Psoas muscle (tissue), 8 donors: Measurements from ENCODE around the gene SSH2. TPM values are rescaled to one million over a fixed set of nuclear protein-coding genes. Genes with fewer than 3 reads are reported as not detected.
A peak's percentile ranks its signal among the peaks of the same experiment; 100 is the strongest.

ENCODE experiments used
- ATAC-seq, 4 donors: fragments of 200-7000 bp; cut with Tn5 transposase; one replicate each; pipeline ENCODE4 v1.9.1; 2020; ENCODE audit warnings: moderate library complexity in 3 of 4, mild to moderate bottlenecking in 2 of 4
- DNase-seq, 2 donors: peaks; one replicate each; pipeline ENCODE4 v3.0.0-alpha.2; 2020
- H3K27ac ChIP-seq: fragments of 200-600 bp; one replicate; pipeline ENCODE4 v1.8.0; 2022
- H3K27me3 ChIP-seq, 3 donors: fragments of 200-600 bp in 1 of 3; one replicate each; pipeline versions ENCODE4 v1.6.1 to v1.8.0; 2013 to 2022; ENCODE audit warnings: low read length in 2 of 3, mild to moderate bottlenecking in 2 of 3, moderate library complexity in 1 of 3; ENCODE audit not compliant: insufficient read depth in 3 of 3
- H3K36me3 ChIP-seq, 2 donors: fragments of 200-600 bp in 1 of 2; one replicate each; pipeline versions ENCODE4 v1.6.1 to v1.8.0; 2013 to 2022; ENCODE audit warnings: low read depth in 1 of 2, mild to moderate bottlenecking in 1 of 2, moderate library complexity in 1 of 2; ENCODE audit not compliant: insufficient read depth in 1 of 2
- H3K4me1 ChIP-seq: fragments of 200-600 bp; one replicate; pipeline ENCODE4 v1.8.0; 2022
- H3K4me3 ChIP-seq: fragments of 200-600 bp; one replicate; pipeline ENCODE4 v1.8.0; 2022; ENCODE audit warnings: mild to moderate bottlenecking
- H3K9me3 ChIP-seq: fragments of 200-600 bp; one replicate; pipeline ENCODE4 v1.8.0; 2022
- WGBS, 3 donors: extraction: QIAGEN DNeasy Blood & Tissue Kit; methylation state at CpG; one replicate each; pipeline versions ENCODE4 v1.1.6 to v1.1.7; 2013; 5-methylcytosine and 5-hydroxymethylcytosine counted together
- intact Hi-C, 2 donors: fragments of 100-400 bp; cut with DNase I; formaldehyde crosslinking; loops; one replicate each; pipeline versions ENCODE4 v1.11.0 to v1.14.2; 2022
- polyA plus RNA-seq, 3 donors: library from polyadenylated mRNA; stranded (reverse); fragments of 200-250 nt; gene quantifications; one replicate each; pipeline ENCODE4 v1.2.3, GENCODE V29; 2013
- total RNA-seq, 4 donors: library from RNA; stranded (reverse); fragmentation: NEBNext Ultra II Directional in 2 of 4; extraction: Animal tissue kit (Norgen Biotek cat#: 25700) in 2 of 4; gene quantifications; one replicate each; pipeline versions ENCODE4 v1.2.1 to v1.2.4, GENCODE V29; 2021 to 2023
- TF ChIP-seq, protein P1 (sequence below): fragments of 200-600 bp; IDR thresholded peaks from one replicate; pipeline ENCODE4 v1.8.0; 2022; ENCODE audit warnings: antibody characterized with exemption
- donor health status: healthy with polysubstance abuse.
- donor health status: DM: no; HTN: no; CAD: no; lungs with moderate emphysema.
- donor health status: Bipolar disorder and iron deficiency.
- donor health status: healthy.
- donor health status: DM: yes; HTN: yes; CAD: no.
- donor health status: DM: no; HTN: no; CAD: no.
- donor health status: DM: no; HTN: no; CAD: no.
- donor health status: DM: yes; HTN: yes; CAD: no.

SSH2 gene
- total and polyA plus RNA-seq, 7 donors, result 28.0 to 168 (median 107) TPM

DNA sequence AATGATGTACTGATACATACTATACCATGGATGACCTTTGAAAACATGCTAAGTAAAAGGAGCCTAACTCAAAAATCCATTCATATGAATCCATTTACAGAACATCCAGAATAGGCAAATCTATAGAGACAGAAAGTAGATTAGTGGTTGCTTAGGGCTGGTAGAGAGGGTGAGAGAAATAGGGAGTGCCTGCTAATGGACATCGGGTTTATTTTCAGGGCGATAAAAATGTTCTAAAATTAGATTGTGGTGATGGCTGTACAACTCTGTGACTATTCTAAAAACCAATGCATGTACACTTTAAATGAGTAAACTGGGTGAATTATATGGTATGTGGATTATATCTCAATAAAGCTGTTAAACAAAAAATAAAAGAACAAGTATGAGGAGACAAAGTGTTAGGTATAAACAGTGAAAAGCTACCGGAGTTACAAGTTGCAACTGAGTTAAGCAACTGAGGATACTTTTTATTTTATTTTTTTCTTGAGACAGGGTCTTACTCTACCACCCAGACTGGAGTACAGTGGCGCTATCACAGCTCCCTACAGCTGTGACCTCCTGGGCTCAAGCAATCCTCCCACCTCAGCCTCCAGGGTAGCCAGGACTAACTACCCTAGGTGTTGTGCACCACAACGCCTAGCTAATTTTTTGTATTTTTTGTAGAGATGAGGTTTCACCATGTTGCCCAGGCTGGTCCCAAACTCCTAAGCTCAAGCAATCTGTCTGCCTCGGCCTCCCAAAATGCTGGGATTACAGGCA is 231.8 kb downstream of the SSH2 start:
- Histone ChIP-seq H3K36me3 (peaks cover 0 to 71% of the 10 kb centered on the region in 2 donors), H3K9me3 (no peaks in the 10 kb centered on the region), H3K4me1 (peaks cover 43% of the 10 kb centered on the region), H3K4me3 (peak overlapping the region; percentile 43), H3K27ac (peak overlapping the region; percentile 80), H3K27me3 (no peaks in the 10 kb centered on the region)
- intact Hi-C loops, result no loop called here
- DNase-seq, result no peak
- TF ChIP-seq, protein P1, sequence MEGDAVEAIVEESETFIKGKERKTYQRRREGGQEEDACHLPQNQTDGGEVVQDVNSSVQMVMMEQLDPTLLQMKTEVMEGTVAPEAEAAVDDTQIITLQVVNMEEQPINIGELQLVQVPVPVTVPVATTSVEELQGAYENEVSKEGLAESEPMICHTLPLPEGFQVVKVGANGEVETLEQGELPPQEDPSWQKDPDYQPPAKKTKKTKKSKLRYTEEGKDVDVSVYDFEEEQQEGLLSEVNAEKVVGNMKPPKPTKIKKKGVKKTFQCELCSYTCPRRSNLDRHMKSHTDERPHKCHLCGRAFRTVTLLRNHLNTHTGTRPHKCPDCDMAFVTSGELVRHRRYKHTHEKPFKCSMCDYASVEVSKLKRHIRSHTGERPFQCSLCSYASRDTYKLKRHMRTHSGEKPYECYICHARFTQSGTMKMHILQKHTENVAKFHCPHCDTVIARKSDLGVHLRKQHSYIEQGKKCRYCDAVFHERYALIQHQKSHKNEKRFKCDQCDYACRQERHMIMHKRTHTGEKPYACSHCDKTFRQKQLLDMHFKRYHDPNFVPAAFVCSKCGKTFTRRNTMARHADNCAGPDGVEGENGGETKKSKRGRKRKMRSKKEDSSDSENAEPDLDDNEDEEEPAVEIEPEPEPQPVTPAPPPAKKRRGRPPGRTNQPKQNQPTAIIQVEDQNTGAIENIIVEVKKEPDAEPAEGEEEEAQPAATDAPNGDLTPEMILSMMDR, result no peak
- peak; percentile 38 to 85 (median 80) for ATAC-seq
- WGBS, 3 donors, result 68 to 72% (median 69%) methylated on average over 6 of the region's 6 CpGs

DNA sequence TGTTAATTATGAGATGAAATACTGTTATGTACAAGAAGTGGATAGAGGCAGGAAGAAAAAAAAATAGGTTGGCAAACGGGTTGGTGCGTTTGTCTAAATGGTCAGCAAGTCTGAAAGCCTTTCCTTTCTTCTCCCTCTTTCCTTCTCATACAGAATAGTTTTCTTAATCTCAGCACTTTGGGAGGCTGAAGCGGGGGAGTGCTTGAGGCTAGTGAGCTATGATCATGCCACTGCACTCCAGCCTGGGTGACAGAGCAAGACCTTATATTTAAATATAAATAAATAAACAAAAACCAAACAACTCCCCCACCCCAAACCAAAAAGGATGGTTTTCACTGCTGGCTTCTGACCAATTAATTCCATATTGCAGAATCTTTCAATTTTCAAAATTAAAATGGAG is 232.7 kb downstream of the SSH2 start:
- 75 to 81% (median 76%) methylated on average over 3 of the region's 3 CpGs for WGBS, 3 donors
- Histone ChIP-seq H3K27me3 (no peaks in the 10 kb centered on the region), H3K9me3 (no peaks in the 10 kb centered on the region), H3K27ac (peak overlapping the region; percentile 80), H3K4me1 (peaks cover 47% of the 10 kb centered on the region), H3K36me3 (peaks cover 0 to 74% of the 10 kb centered on the region in 2 donors), H3K4me3 (peak overlapping the region; percentile 43)
- ATAC-seq (no peak), DNase-seq (no peak)
- intact Hi-C loops, result no loop called here
- TF ChIP-seq, protein P1, result no peak

DNA sequence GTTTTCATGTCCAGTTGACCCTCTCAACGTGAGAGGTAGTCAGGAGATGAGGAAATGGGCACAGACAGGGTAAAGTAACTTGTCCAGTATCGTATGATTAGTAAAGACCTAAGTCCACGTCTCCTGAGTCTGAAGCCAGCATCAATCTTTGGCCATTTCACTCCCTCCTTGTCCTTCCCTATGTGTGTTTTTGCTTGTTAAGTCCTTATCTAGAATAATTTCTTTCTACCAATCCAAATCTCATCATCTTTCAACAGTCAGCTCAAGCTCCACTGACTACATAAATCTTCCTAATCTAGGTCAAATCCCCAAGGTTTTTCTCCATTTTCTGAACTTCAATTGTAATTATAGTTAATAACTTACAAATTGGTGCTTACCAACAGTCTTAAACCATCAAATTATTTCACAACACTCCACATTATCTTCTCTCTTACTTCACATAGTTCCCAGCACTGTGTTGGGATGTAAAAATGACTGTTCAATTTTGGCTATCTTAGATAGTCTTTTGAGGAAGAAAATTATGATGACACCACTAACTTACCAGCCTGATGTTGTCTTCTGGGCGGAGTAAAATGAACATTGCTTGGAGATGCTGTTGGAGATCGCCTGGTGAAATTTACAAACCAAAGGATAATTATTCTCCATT is 235.0 kb downstream of the SSH2 start:
- TF ChIP-seq, protein P1, result no peak
- Histone ChIP-seq H3K27ac (peak overlapping the region; percentile 70), H3K36me3 (peaks cover 0 to 53% of the 10 kb centered on the region in 2 donors), H3K4me3 (no peak overlapping the region), H3K4me1 (peaks cover 52% of the 10 kb centered on the region), H3K27me3 (no peaks in the 10 kb centered on the region), H3K9me3 (no peaks in the 10 kb centered on the region)
- DNase-seq (no peak), ATAC-seq (no peak)
- WGBS, 3 donors, result 82 to 87% (median 86%) methylated on average over 5 of the region's 5 CpGs
- intact Hi-C loops, result no loop called here

DNA sequence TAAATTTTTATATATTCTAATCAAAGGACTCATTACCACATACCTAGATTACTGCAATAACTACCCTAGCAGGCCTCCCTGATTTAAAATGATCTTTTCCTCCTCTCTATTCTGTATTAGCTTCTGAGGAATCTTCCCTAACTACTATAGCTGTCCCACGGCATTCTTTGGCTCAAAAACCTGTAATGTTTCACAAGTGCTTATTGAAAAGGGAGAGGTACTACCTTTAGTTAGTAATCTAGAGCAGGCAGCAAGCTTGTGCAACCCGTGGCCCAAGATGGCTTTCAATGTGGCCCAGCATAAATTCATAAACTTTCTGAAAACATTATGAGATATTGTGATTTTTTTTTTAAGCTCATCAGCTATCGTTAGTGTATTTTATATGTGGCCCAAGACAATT is 236.3 kb downstream of the SSH2 start:
- no peaks in the 10 kb centered on the region for H3K9me3 ChIP-seq
- H3K4me3 ChIP-seq, result no peak overlapping the region
- ATAC-seq (no peak), DNase-seq (no peak)
- TF ChIP-seq, protein P1, result no peak
- peaks cover 42% of the 10 kb centered on the region for H3K4me1 ChIP-seq
- peak overlapping the region; percentile 70 for H3K27ac ChIP-seq
- intact Hi-C loops, result no loop called here
- peaks cover 0 to 58% of the 10 kb centered on the region in 2 donors for H3K36me3 ChIP-seq
- H3K27me3 ChIP-seq, result no peaks in the 10 kb centered on the region
- 64 to 70% (median 65%) methylated on average over 3 of the region's 3 CpGs for WGBS, 3 donors
